CD14-positive monocyte (primary cell): ENCODE results near the gene MSH4. TPM values are rescaled to one million over a fixed set of nuclear protein-coding genes. Genes with fewer than 3 reads are reported as not detected.

ENCODE experiments used
- DNase-seq, 3 donors: peaks; one replicate each; pipeline ENCODE4 v3.0.0-alpha.2; 2011 to 2022
- H2AFZ ChIP-seq: 2 replicates; pipeline ENCODE4 v1.6.0; 2012; ENCODE audit warnings: mild to moderate bottlenecking, low read depth, low read length, inconsistent platforms; ENCODE audit not compliant: insufficient read depth, poor library complexity, severe bottlenecking
- H3K27ac ChIP-seq, 2 donors: 1 replicate in 1 of 2; 2 replicates in 1 of 2; pipeline ENCODE4 v1.5.1; 2012 to 2013; ENCODE audit warnings: low read length in 2 of 2, control low read depth in 1 of 2, inconsistent platforms in 1 of 2, low read depth in 1 of 2, mild to moderate bottlenecking in 1 of 2
- H3K27me3 ChIP-seq, 2 donors: one replicate each; pipeline versions ENCODE4 v1.6.0 to v1.6.1; 2011 to 2013; ENCODE audit warnings: low read length in 2 of 2; ENCODE audit not compliant: control insufficient read depth in 2 of 2, insufficient read depth in 2 of 2
- H3K36me3 ChIP-seq, 2 donors: replicated peaks in 1 of 2; 1 replicate in 1 of 2; 2 replicates in 1 of 2; pipeline versions ENCODE4 v1.5.1 to v1.6.1; 2012 to 2013; ENCODE audit warnings: low read length in 2 of 2, control low read depth in 1 of 2, inconsistent platforms in 1 of 2, mild to moderate bottlenecking in 1 of 2; ENCODE audit not compliant: insufficient read depth in 2 of 2, control insufficient read depth in 1 of 2
- H3K4me1 ChIP-seq, 2 donors: 1 replicate in 1 of 2; 2 replicates in 1 of 2; pipeline versions ENCODE4 v1.5.1 to v1.6.1; 2012 to 2013; ENCODE audit warnings: low read length in 2 of 2, control low read depth in 1 of 2, inconsistent platforms in 1 of 2, mild to moderate bottlenecking in 1 of 2, moderate library complexity in 1 of 2; ENCODE audit not compliant: insufficient read depth in 2 of 2, control insufficient read depth in 1 of 2
- H3K4me2 ChIP-seq: replicated peaks from 2 replicates; pipeline ENCODE3; 2012; ENCODE audit warnings: low read length, moderate library complexity, mild to moderate bottlenecking; ENCODE audit not compliant: poor library complexity, severe bottlenecking; ENCODE audit errors: extremely low read depth
- H3K4me3 ChIP-seq, 3 experiments: fragments of 200-600 bp in 1 of 3; sonication (generic) in 1 of 3; replicated peaks in 1 of 3; 1 replicate in 2 of 3; 2 replicates in 1 of 3; pipeline ENCODE4 v1.5.1; 2011 to 2013; ENCODE audit warnings: low read length in 3 of 3, mild to moderate bottlenecking in 3 of 3, control low read depth in 2 of 3, low read depth in 2 of 3, inconsistent platforms in 1 of 3, moderate library complexity in 1 of 3
- H3K79me2 ChIP-seq: 2 replicates; pipeline ENCODE4 v1.6.0; 2012; ENCODE audit warnings: mild to moderate bottlenecking, control low read depth, inconsistent platforms, low read length, moderate library complexity; ENCODE audit not compliant: insufficient read depth
- H3K9ac ChIP-seq: 2 replicates; pipeline ENCODE4 v1.6.0; 2017; ENCODE audit warnings: low read length, mild to moderate bottlenecking; ENCODE audit not compliant: insufficient read depth, poor library complexity, severe bottlenecking
- H3K9me3 ChIP-seq, 2 donors: replicated peaks in 1 of 2; 1 replicate in 1 of 2; 2 replicates in 1 of 2; pipeline versions ENCODE4 v1.5.1 to v1.6.1; 2012 to 2013; ENCODE audit warnings: low read length in 2 of 2, control low read depth in 1 of 2; ENCODE audit not compliant: control insufficient read depth in 1 of 2, insufficient read depth in 1 of 2
- H4K20me1 ChIP-seq: 2 replicates; pipeline ENCODE4 v1.6.0; 2012; ENCODE audit warnings: mild to moderate bottlenecking, low read length, control low read depth, moderate library complexity; ENCODE audit not compliant: insufficient read depth
- H3K27ac Mint-ChIP-seq, 7 donors: one replicate each; pipeline ENCODE4 v1.8.0; 2020; ENCODE audit warnings: mild to moderate bottlenecking in 7 of 7, mixed read lengths in 7 of 7, moderate library complexity in 6 of 7, inconsistent platforms in 2 of 7
- H3K27me3 Mint-ChIP-seq, 3 donors: one replicate each; pipeline ENCODE4 v1.8.0; 2021 to 2022; ENCODE audit warnings: low read depth in 3 of 3, mild to moderate bottlenecking in 3 of 3, mixed read lengths in 3 of 3, moderate library complexity in 3 of 3, inconsistent platforms in 1 of 3
- H3K36me3 Mint-ChIP-seq, 2 donors: one replicate each; pipeline ENCODE4 v1.8.0; 2020; ENCODE audit warnings: mixed read lengths in 2 of 2, inconsistent platforms in 1 of 2, mild to moderate bottlenecking in 1 of 2
- H3K4me1 Mint-ChIP-seq: one replicate; pipeline ENCODE4 v1.8.0; 2020; ENCODE audit warnings: mild to moderate bottlenecking, mixed read lengths
- H3K4me3 Mint-ChIP-seq, 2 donors: one replicate each; pipeline ENCODE4 v1.8.0; 2020; ENCODE audit warnings: mild to moderate bottlenecking in 2 of 2, mixed read lengths in 2 of 2, moderate library complexity in 1 of 2
- H3K9me3 Mint-ChIP-seq, 7 donors: one replicate each; pipeline ENCODE4 v1.8.0; 2020 to 2022; ENCODE audit warnings: mixed read lengths in 7 of 7, mild to moderate bottlenecking in 6 of 7, moderate library complexity in 6 of 7, inconsistent platforms in 2 of 7
- WGBS: methylation state at CpG from one replicate; pipeline ENCODE4 v1.1.5; 2013; ENCODE audit warnings: missing lambda C conversion rate; ENCODE audit not compliant: insufficient coverage; 5-methylcytosine and 5-hydroxymethylcytosine counted together
- intact Hi-C, 2 donors: fragments of 100-400 bp; cut with micrococcal nuclease; formaldehyde crosslinking; loops; one replicate each; pipeline versions ENCODE4 v1.15.0 to v1.15.1; 2023
- polyA plus RNA-seq, 3 donors: library from polyadenylated mRNA; depleted of rRNA in 1 of 3; unstranded in 2 of 3; stranded (reverse) in 1 of 3; fragments of 300-500 nt in 2 of 3; fragments of >200 nt in 1 of 3; fragmentation: Illumina TruSeq in 2 of 3; gene quantifications; 1 replicate in 2 of 3; 2 replicates in 1 of 3; pipeline ENCODE4 v1.2.3, GENCODE V29; 2012 to 2021
- small RNA-seq: library from RNA; depleted of rRNA; stranded (forward); fragments of <200 nt; gene quantifications from one replicate; pipeline ENCODE3, GENCODE V24; 2012; ENCODE audit warnings: low read depth; ENCODE audit not compliant: insufficient read length
- TF ChIP-seq, protein P1 (sequence below): fragments of 200-600 bp; IDR thresholded peaks from one replicate; pipeline ENCODE4 v1.8.0; 2022; ENCODE audit warnings: antibody characterized with exemption, mild to moderate bottlenecking

MSH4 gene
- polyA plus RNA-seq, 3 donors, result 0.07 TPM; not detected in 2

GRCh38 chr1:75953461-75953860 lies 156.8 kb downstream of the MSH4 start:
- H3K9ac ChIP-seq, result no peak overlapping the region
- no peak overlapping the region for H3K27ac Mint-ChIP-seq
- no peak overlapping the region for H3K4me2 ChIP-seq
- H3K9me3 ChIP-seq, result no peaks in the 10 kb centered on the region
- H3K27ac ChIP-seq, result no peak overlapping the region
- H3K27me3 ChIP-seq, result no peaks in the 10 kb centered on the region
- H3K4me1 ChIP-seq, result no peaks in the 10 kb centered on the region
- intact Hi-C loops, result no loop called here
- TF ChIP-seq, protein P1, sequence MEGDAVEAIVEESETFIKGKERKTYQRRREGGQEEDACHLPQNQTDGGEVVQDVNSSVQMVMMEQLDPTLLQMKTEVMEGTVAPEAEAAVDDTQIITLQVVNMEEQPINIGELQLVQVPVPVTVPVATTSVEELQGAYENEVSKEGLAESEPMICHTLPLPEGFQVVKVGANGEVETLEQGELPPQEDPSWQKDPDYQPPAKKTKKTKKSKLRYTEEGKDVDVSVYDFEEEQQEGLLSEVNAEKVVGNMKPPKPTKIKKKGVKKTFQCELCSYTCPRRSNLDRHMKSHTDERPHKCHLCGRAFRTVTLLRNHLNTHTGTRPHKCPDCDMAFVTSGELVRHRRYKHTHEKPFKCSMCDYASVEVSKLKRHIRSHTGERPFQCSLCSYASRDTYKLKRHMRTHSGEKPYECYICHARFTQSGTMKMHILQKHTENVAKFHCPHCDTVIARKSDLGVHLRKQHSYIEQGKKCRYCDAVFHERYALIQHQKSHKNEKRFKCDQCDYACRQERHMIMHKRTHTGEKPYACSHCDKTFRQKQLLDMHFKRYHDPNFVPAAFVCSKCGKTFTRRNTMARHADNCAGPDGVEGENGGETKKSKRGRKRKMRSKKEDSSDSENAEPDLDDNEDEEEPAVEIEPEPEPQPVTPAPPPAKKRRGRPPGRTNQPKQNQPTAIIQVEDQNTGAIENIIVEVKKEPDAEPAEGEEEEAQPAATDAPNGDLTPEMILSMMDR, result no peak
- H3K79me2 ChIP-seq, result no peaks in the 10 kb centered on the region
- no peaks in the 10 kb centered on the region for H3K36me3 Mint-ChIP-seq
- DNase-seq, result no peak
- H3K4me3 Mint-ChIP-seq, result no peak overlapping the region
- H4K20me1 ChIP-seq, result no peaks in the 10 kb centered on the region
- no peaks in the 10 kb centered on the region for H3K27me3 Mint-ChIP-seq
- H3K36me3 ChIP-seq, result no peaks in the 10 kb centered on the region
- peaks cover 0 to 2% (median 0%) of the 10 kb centered on the region in 7 donors for H3K9me3 Mint-ChIP-seq
- H2AFZ ChIP-seq, result no peak overlapping the region
- WGBS, result 100% methylated on average over 3 of the region's 4 CpGs
- H3K4me1 Mint-ChIP-seq, result no peaks in the 10 kb centered on the region
- H3K4me3 ChIP-seq, result no peak overlapping the region

GRCh38 chr1:75954586-75954985 lies 157.9 kb downstream of the MSH4 start:
- Mint-ChIP-seq H3K4me1 (no peaks in the 10 kb centered on the region), H3K36me3 (no peaks in the 10 kb centered on the region), H3K4me3 (no peak overlapping the region), H3K27ac (no peak overlapping the region), H3K27me3 (no peaks in the 10 kb centered on the region), H3K9me3 (peaks cover 0 to 2% (median 0%) of the 10 kb centered on the region in 7 donors)
- Histone ChIP-seq H3K4me1 (no peaks in the 10 kb centered on the region), H3K27ac (no peak overlapping the region), H3K79me2 (no peaks in the 10 kb centered on the region), H3K4me3 (no peak overlapping the region), H2AFZ (no peak overlapping the region), H3K9me3 (no peaks in the 10 kb centered on the region), H3K27me3 (no peaks in the 10 kb centered on the region), H3K4me2 (no peak overlapping the region), H3K36me3 (no peaks in the 10 kb centered on the region), H3K9ac (no peak overlapping the region), H4K20me1 (no peaks in the 10 kb centered on the region)
- no peak for DNase-seq
- TF ChIP-seq, protein P1, result no peak
- intact Hi-C loops, result no loop called here

Small RNA genes lying within 50 kb of the gene (small RNA-seq; reads per million reads assigned to genes)
- not detected for gene SNORD45A
- not detected for gene SNORD45B
- not detected for gene SNORD45C

Other genes starting within 250 kb of the MSH4 start
- gene SLC44A5, start 185.8 kb upstream of the MSH4 start, polyA plus RNA-seq, result not detected
- 10 to 100 TPM in 2 of 3 donors, 1 to 10 TPM in 1; 7.1 to 32.1 (median 31.3) TPM for gene ACADM, start 72.2 kb upstream of the MSH4 start, polyA plus RNA-seq
- gene RABGGTB, start 10.6 kb upstream of the MSH4 start, polyA plus RNA-seq, result 10 to 100 TPM in 1 of 3 donors, 1 to 10 TPM in 2; 6.5 to 84.2 (median 8.1) TPM
- not detected for gene ASB17, start 135.5 kb downstream of the MSH4 start, polyA plus RNA-seq